Activated CD4-positive, alpha-beta memory T cell treated with anti-CD3 and anti-CD28 coated beads for 36 hours (primary cell): ENCODE data around the gene TRAF1. TPM values are rescaled to one million over a fixed set of nuclear protein-coding genes. Genes with fewer than 3 reads are reported as not detected.

ENCODE experiments used
- CTCF ChIA-PET: fragments of 350-600 bp; sonication (Branson Sonifier 250); formaldehyde crosslinking; loops from one replicate; lab custom pipeline; 2021; ENCODE audit warnings: antibody characterized with exemption, inconsistent platforms; lab: Charles Lee
- POLR2A ChIA-PET: fragments of 350-600 bp; sonication (Branson Sonifier 250); formaldehyde crosslinking; loops from one replicate; lab custom pipeline; 2021; ENCODE audit warnings: antibody characterized with exemption; lab: Charles Lee
- DNase-seq: peaks from one replicate; pipeline ENCODE4 v3.0.0-alpha.2; 2020
- H3K27ac Mint-ChIP-seq: one replicate; pipeline ENCODE4 v1.8.0; 2021; ENCODE audit warnings: mixed read lengths
- H3K27me3 Mint-ChIP-seq: one replicate; pipeline ENCODE4 v1.8.0; 2021; ENCODE audit warnings: mixed read lengths
- H3K36me3 Mint-ChIP-seq: one replicate; pipeline ENCODE4 v1.8.0; 2021; ENCODE audit warnings: mixed read lengths
- H3K4me1 Mint-ChIP-seq: one replicate; pipeline ENCODE4 v1.8.0; 2021; ENCODE audit warnings: low read depth, mixed read lengths
- H3K4me3 Mint-ChIP-seq: one replicate; pipeline ENCODE4 v1.8.0; 2021; ENCODE audit warnings: mild to moderate bottlenecking, mixed read lengths
- H3K9me3 Mint-ChIP-seq: one replicate; pipeline ENCODE4 v1.8.0; 2021; ENCODE audit warnings: mixed read lengths
- intact Hi-C: fragments of 100-400 bp; cut with micrococcal nuclease; formaldehyde crosslinking; loops from one replicate; pipeline ENCODE4 v1.15.1; 2023
- total RNA-seq, 2 experiments: library from RNA; stranded (reverse); gene quantifications; one replicate each; pipeline ENCODE4 v1.2.3, GENCODE V29; 2021

TRAF1 gene
- total RNA-seq, 2 experiments from 2014 or later = 124 TPM

DNA sequence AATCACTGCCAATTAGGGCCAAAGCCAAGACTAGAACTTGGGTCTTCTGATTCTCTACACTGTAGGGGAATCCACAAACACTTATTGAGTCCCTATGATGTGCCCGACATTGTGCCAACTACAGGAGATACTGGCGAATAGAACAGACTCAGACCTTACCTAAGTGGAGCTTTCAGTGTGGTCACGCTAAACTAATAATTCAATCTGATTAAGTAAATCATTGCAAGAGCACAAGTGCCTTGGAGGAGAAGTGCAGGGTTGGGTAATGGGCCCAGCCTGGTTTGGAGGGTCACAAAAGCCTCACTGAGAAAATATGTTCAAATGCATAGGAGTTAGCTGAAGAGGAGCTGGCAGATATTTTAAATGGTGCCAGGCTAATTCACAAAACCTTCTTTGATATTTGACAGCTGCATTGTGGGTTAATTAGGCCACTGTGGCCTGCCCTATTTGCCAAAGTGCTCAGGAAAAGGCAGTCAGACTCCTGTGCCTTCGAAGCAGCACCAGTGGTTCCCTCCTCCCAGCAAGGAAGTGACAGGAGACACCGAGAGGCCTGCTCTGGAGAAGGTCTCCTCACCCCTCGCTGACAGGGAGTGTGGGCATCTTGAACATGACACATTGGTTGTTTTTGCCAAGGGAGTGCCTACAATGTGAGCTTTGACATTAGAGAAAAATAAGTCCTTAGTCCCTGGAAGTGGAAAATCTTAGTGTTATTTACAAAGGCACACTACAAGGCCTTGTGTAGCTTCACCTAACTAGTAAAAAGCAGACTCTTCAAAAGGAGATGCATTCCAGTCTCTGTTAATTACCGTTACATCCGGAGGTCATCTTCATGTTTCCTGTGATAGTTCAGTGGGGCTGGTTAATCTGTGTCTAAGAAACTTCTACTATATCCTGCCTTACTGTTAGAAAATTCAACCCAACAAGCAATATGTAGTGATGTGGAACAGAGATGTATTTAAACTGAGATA is 24.1 kb upstream of the TRAF1 start:
- CTCF ChIA-PET = interaction anchor here (0.6 to 1.8 kb wide), 6 partner anchors 13 to 195 kb away, joined by 3 to 7 read pairs (median 3); no protein-coding TSS in a partner anchor
- no peaks in the 10 kb centered on the region for H3K9me3 Mint-ChIP-seq
- no peaks in the 10 kb centered on the region for H3K4me1 Mint-ChIP-seq
- no peak for DNase-seq
- H3K36me3 Mint-ChIP-seq = no peaks in the 10 kb centered on the region
- POLR2A ChIA-PET = interaction anchor here (1.1 kb wide), 1 partner anchor 16 kb away, joined by 3 read pairs; no protein-coding TSS in a partner anchor
- H3K4me3 Mint-ChIP-seq = no peak overlapping the region
- intact Hi-C loops = no loop called here
- H3K27me3 Mint-ChIP-seq = no peaks in the 10 kb centered on the region
- no peak overlapping the region for H3K27ac Mint-ChIP-seq

DNA sequence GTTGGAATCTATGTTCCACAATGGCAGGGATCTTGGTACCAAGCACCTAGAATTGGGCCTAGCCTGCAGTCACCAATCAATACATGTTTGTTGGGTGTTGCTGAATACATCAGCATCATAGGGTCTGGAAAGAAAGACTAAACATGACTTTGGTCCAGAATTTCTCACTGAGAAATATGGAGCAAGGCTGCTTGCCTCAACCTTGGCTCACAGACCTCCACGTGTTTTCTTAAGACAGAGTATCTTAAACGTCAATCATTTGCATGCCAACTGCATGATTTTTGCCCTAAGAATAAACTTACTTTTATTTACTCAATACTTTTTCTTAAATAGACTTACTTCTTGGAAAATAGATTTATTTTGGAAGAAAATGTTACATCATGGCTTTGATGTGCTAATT is 22.7 kb upstream of the TRAF1 start:
- DNase-seq = no peak
- intact Hi-C loops = no loop called here
- H3K4me3 Mint-ChIP-seq = no peak overlapping the region
- no peaks in the 10 kb centered on the region for H3K4me1 Mint-ChIP-seq
- ChIA-PET POLR2A (no interaction called here), CTCF (interaction anchor here (1.8 kb wide), 1 partner anchor 32 kb away, joined by 7 read pairs; no protein-coding TSS in a partner anchor)
- no peaks in the 10 kb centered on the region for H3K36me3 Mint-ChIP-seq
- no peak overlapping the region for H3K27ac Mint-ChIP-seq
- no peaks in the 10 kb centered on the region for H3K27me3 Mint-ChIP-seq
- no peaks in the 10 kb centered on the region for H3K9me3 Mint-ChIP-seq

DNA sequence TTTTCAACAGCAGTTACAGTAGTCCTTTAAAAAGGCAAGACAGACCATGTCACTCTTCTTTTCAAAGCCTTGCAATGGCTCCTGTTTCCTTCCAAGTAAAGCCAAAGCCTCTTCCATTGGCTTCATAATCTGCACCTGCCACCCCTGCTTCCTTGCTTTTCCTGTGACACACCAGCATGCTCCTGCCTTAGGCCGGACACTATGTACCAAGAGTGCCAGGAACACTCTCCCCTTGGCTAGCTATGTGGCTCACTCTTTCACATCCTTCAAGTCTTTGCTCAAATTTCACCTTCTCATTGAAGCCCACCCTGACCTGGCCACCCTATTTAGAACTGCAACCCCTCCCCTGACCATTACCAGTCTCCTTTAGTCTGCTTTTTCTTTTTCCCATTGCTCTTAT is 22.2 kb upstream of the TRAF1 start:
- no peak for DNase-seq
- intact Hi-C loops = no loop called here
- H3K27ac Mint-ChIP-seq = no peak overlapping the region
- no peaks in the 10 kb centered on the region for H3K27me3 Mint-ChIP-seq
- no peaks in the 10 kb centered on the region for H3K36me3 Mint-ChIP-seq
- ChIA-PET POLR2A (no interaction called here), CTCF (no interaction called here)
- H3K4me3 Mint-ChIP-seq = no peak overlapping the region
- H3K4me1 Mint-ChIP-seq = no peaks in the 10 kb centered on the region
- H3K9me3 Mint-ChIP-seq = no peaks in the 10 kb centered on the region

DNA sequence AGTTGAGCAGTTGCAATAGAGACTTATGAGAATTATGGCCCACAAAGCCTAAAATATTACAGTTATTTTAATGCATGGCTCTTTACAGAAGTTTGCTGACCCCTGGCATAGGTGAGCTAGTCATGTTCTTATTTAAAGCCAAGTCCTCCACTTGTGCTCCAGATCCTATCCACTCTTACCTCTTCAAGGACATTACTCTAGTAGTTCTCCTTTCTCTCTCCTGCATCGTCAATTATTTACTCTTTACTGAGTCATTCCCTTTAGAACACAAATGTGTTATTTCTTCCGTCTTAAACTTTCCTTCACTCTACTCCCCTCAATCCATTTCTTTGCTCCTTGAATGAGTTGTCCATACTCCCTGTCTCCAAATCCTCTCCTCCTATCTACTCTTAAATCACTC is 20.6 kb upstream of the TRAF1 start:
- no peak for DNase-seq
- Mint-ChIP-seq H3K36me3 (no peaks in the 10 kb centered on the region), H3K4me3 (no peak overlapping the region), H3K27me3 (no peaks in the 10 kb centered on the region), H3K9me3 (no peaks in the 10 kb centered on the region), H3K27ac (no peak overlapping the region), H3K4me1 (no peaks in the 10 kb centered on the region)
- intact Hi-C loops = no loop called here
- ChIA-PET CTCF (interaction anchor here (1.0 kb wide), 1 partner anchor 34 kb away, joined by 3 read pairs; no protein-coding TSS in a partner anchor), POLR2A (no interaction called here)

DNA sequence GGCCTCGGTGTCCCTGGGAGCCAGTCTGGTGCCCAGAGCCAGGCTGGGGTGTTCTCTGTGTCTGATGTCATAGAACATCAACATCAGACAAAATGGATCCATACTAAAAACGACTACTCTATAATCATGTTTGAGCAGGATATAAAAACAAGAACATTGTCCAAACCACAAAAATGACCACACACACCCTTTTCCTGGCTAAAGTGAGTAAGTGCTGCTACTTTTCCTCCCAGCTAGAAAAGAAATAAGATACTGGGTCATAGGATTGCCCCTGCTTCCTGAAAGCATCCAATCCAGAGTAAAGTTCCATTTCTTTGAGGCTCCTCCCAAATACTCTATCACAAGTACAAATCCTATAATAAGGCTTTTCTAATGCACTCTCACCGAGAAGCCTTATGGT is 19.7 kb upstream of the TRAF1 start:
- no peaks in the 10 kb centered on the region for H3K36me3 Mint-ChIP-seq
- intact Hi-C loops = no loop called here
- CTCF ChIA-PET = interaction anchor here (1.0 kb wide), 1 partner anchor 10 kb away, joined by 3 read pairs; no protein-coding TSS in a partner anchor

DNA sequence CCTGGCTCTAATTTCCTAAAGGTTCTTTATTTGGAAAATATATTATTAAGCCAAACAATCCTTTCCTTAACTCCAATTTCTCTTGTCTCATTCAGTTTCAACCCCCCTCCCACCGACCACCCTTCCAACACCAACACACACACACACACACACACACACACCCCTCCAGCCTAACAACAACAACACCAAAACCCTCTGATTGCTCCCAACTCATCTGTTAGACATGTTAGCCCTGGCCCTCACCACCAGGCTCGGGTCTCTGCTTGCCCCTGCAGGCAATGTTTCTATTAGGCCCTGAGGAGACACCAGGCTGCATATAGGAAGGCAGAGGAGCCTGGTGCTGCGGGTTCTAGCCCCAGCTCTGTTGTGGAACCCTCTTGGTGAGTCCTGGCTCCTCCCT is 18.4 kb upstream of the TRAF1 start:
- ChIA-PET POLR2A (no interaction called here), CTCF (no interaction called here)
- intact Hi-C loops = no loop called here
- H3K4me1 Mint-ChIP-seq = no peaks in the 10 kb centered on the region
- no peaks in the 10 kb centered on the region for H3K27me3 Mint-ChIP-seq
- H3K27ac Mint-ChIP-seq = no peak overlapping the region
- H3K9me3 Mint-ChIP-seq = no peaks in the 10 kb centered on the region
- H3K4me3 Mint-ChIP-seq = no peak overlapping the region
- H3K36me3 Mint-ChIP-seq = no peaks in the 10 kb centered on the region
- no peak for DNase-seq

More for the DNA sequence above, 19.7 kb upstream of the TRAF1 start:
- Mint-ChIP-seq H3K9me3 (no peaks in the 10 kb centered on the region), H3K27ac (no peak overlapping the region), H3K4me1 (no peaks in the 10 kb centered on the region), H3K27me3 (no peaks in the 10 kb centered on the region), H3K4me3 (no peak overlapping the region)
- POLR2A ChIA-PET = no interaction called here
- no peak for DNase-seq

DNA sequence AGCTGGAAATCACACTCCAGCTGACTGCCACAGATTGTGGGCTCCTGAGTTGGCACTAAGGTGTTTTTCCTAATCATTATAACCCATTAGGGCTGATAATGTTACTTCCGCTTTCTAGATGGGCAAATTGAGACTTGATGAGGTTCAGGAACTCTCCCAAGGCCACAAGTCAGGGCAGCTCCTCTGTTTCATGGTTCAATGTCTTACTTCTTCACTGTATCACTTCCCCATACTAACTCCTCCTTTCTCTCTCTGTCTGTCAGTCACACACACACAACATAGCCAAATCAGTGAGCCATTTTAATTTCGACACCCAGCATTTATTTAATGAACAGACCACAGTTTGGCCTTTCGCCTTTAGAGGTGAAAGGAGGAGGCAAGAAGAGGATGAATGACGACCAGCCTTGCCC is 17.8 kb upstream of the TRAF1 start:
- Mint-ChIP-seq H3K4me1 (no peaks in the 10 kb centered on the region), H3K9me3 (no peaks in the 10 kb centered on the region), H3K27ac (no peak overlapping the region), H3K4me3 (no peak overlapping the region), H3K36me3 (no peaks in the 10 kb centered on the region), H3K27me3 (no peaks in the 10 kb centered on the region)
- no peak for DNase-seq
- intact Hi-C loops = no loop called here
- ChIA-PET CTCF (no interaction called here), POLR2A (no interaction called here)

DNA sequence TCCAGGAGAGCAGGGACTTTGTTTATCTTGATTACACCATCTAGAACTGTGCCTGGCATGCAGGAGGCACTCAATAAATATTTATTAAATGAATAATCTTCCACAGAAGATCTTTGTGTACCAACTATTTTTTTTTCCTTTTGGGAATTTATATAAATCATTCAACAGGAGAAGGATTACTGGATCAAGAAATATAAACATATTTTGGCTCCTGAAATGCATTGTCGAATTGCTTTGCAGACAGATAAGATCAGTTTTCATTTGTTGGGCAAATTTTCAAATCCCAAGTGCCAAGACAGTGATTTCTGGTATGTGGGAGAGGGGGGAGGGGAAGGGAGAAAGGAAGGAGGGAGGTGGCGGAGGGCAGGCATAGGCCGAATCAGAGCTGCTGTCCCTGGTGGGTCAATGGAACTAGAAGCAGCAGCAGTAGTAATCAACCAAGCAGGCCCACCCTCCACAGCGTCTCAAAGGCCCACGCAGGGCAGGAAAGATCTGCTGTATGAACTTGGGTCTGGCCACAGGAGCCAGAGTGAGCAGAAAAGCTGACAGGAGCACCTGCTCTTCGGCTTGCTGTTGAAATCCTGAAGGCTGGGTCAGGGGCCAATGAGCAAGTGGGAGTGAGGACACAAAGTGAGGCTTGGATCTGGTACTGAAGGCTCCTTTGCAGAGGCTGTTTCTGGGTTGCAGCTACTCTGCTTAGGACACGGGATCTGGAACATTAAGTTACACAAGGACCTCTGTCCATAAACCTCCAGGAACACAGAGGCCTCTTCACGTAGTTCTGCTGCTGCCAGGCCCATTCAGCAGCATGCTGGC is 15.8 kb upstream of the TRAF1 start:
- Mint-ChIP-seq H3K9me3 (no peaks in the 10 kb centered on the region), H3K4me1 (peaks cover 4% of the 10 kb centered on the region), H3K27ac (no peak overlapping the region), H3K27me3 (no peaks in the 10 kb centered on the region), H3K4me3 (no peak overlapping the region), H3K36me3 (no peaks in the 10 kb centered on the region)
- DNase-seq = no peak
- ChIA-PET CTCF (no interaction called here), POLR2A (interaction anchor here (1.1 kb wide), 1 partner anchor 11 kb away, joined by 3 read pairs; no protein-coding TSS in a partner anchor)
- intact Hi-C loops = no loop called here

DNA sequence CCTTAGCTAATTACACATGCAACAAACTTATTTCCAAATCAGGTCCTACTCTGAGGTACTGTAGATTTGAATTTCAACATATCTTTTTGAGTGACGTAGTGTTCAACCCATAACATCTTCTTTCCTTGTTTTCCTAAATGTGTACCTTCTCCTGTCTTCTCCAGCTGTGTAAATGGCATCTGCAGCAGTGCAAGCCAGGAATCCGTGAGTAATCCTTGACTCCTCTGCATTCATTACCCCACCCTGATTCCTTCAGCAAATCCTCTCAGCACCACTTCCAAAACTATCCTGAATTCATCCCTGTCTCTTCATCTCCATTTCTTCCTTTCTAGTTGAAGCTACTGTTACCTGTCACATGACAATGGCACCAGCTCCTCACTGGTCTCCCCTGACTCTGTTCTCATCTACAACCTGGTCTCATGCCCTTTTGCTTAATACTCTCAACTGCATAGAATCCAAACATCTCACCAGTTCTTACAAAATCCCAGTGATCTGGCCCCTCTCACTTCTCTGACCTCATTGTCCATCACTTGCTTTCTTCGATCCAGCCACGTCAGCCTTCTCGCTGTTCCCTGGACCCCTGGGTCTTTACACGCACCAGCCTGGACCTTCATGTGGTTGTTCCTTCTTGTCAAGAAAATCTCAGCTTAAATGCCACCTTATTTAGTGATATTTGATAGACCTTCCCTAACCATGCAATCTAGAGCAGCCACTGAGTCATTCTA is 14.6 kb upstream of the TRAF1 start:
- no peak for DNase-seq
- intact Hi-C loops = no loop called here
- H3K27ac Mint-ChIP-seq = no peak overlapping the region
- POLR2A ChIA-PET = interaction anchor here (1.1 kb wide), 1 partner anchor 10 kb away, joined by 3 read pairs; no protein-coding TSS in a partner anchor
- no peak overlapping the region for H3K4me3 Mint-ChIP-seq
- CTCF ChIA-PET = no interaction called here
- H3K27me3 Mint-ChIP-seq = no peaks in the 10 kb centered on the region
- H3K4me1 Mint-ChIP-seq = peaks cover 15% of the 10 kb centered on the region
- no peaks in the 10 kb centered on the region for H3K36me3 Mint-ChIP-seq
- H3K9me3 Mint-ChIP-seq = no peaks in the 10 kb centered on the region

DNA sequence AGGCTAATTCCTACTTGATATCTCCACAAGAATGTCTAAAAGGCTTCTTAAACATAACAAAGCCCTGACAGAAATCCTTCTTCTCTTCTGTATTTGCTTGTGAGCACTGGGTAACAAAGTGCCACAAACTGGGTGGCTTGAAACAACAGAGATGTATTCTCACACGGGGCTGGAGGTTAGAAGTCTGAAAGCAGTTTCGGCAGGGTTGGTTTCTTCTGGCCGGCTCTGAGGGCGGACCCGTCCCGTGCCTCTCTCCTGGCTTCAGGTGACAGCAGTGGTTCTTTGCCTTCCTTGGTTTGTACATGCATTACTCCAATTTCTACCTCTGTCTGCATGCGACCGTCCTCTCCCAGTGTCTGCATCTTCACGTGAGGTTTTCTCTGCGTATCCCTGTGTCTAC is 14.0 kb upstream of the TRAF1 start:
- ChIA-PET POLR2A (no interaction called here), CTCF (no interaction called here)
- no peak overlapping the region for H3K4me3 Mint-ChIP-seq
- no peaks in the 10 kb centered on the region for H3K27me3 Mint-ChIP-seq
- no peak for DNase-seq
- H3K36me3 Mint-ChIP-seq = no peaks in the 10 kb centered on the region
- no peak overlapping the region for H3K27ac Mint-ChIP-seq
- no peaks in the 10 kb centered on the region for H3K9me3 Mint-ChIP-seq
- H3K4me1 Mint-ChIP-seq = peaks cover 21% of the 10 kb centered on the region
- intact Hi-C loops = no loop called here

DNA sequence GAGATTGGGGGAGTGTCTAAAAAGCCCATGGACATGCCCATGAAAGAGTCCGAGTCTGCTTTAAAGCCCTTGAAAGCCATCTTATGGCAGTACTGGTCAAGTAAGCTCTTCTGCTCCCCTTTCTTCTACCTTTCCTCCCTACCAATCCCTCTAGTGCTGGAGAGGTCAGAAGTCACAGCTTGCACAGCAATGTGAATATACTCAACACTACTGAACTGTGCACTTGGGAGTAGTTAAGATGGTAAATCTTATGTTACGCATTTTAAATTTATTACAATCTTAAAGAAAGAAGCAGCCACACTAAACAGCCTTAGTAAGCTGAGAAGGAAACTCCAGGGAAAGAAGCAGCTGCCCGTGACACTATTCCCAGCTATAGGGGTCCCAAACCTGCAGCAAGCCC is 12.3 kb upstream of the TRAF1 start:
- peaks cover 37% of the 10 kb centered on the region for H3K4me1 Mint-ChIP-seq
- no peaks in the 10 kb centered on the region for H3K27me3 Mint-ChIP-seq
- H3K36me3 Mint-ChIP-seq = no peaks in the 10 kb centered on the region
- no peaks in the 10 kb centered on the region for H3K9me3 Mint-ChIP-seq
- CTCF ChIA-PET = interaction anchor here (0.8 to 4.6 kb wide), 5 partner anchors 10 to 184 kb away, joined by 3 to 27 read pairs (median 7); no protein-coding TSS in a partner anchor
- DNase-seq = no peak
- no peak overlapping the region for H3K27ac Mint-ChIP-seq
- intact Hi-C loops = no loop called here
- no peak overlapping the region for H3K4me3 Mint-ChIP-seq
- POLR2A ChIA-PET = interaction anchor here (2.2 to 10.5 kb wide), 2 partner anchors 16 to 146 kb away, joined by 6 to 124 read pairs; partner anchors contain the start of gene FBXW2
